Measurements from ENCODE around the gene STK32B. TPM values are rescaled to one million over a fixed set of nuclear protein-coding genes. Genes with fewer than 3 reads are reported as not detected.
A peak's percentile ranks its signal among the peaks of the same experiment; 100 is the strongest.

STK32B gene
- total and polyA plus RNA-seq, 4 donors = 0.02 to 0.28 (median 0.08) TPM; not detected in 1

GRCh38 chr4:5019274-5019673 is 32.0 kb upstream of the STK32B start, which contains the start of gene CYTL1:
TSS of gene CYTL1 (minus strand) at chr4:5019458. CDS start at chr4:5019445, 13 bp downstream.
- H3K4me3 ChIP-seq (ENCODE audit: low read depth in 1 of 3, low read length in 3 of 3) = no peak within 1 kb of the TSS
- H3K9ac ChIP-seq (ENCODE audit: low read depth in 1 of 2, low read length in 2 of 2) = no peak within 1 kb of the TSS
- no peaks in the 10 kb centered on the region for H3K36me3 ChIP-seq (ENCODE audit: control insufficient read depth in 4 of 4, insufficient read depth in 3 of 4, low read depth in 1 of 4, low read length in 3 of 4)
- 7% methylated on average over 28 of the region's 28 CpGs for WGBS
- peak; percentile 32 for DNase-seq (ENCODE audit: low spot score)
- no peaks in the 10 kb centered on the region for H3K9me3 ChIP-seq (ENCODE audit: control insufficient read depth in 4 of 4, low read length in 3 of 4)
- TF ChIP-seq YY1 (IDR thresholded peaks at IDR 0.05) = no peak
- TF ChIP-seq FOXA1 (IDR thresholded peaks at IDR 0.05) = no peak
- no peak for TF ChIP-seq SP1 (IDR thresholded peaks at IDR 0.05)
- no peak for TF ChIP-seq GABPA (IDR thresholded peaks at IDR 0.05 in 1 of 2, conservative IDR thresholded peaks at IDR 0.05 in 1 of 2)
- TF ChIP-seq FOXA2 (IDR thresholded peaks at IDR 0.05) = no peak
- TF ChIP-seq, protein P1, sequence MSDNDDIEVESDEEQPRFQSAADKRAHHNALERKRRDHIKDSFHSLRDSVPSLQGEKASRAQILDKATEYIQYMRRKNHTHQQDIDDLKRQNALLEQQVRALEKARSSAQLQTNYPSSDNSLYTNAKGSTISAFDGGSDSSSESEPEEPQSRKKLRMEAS (IDR thresholded peaks at IDR 0.05) = no peak
- H3K4me1 ChIP-seq (ENCODE audit: control insufficient read depth in 4 of 4, insufficient read depth in 4 of 4, low read length in 3 of 4) = no peaks in the 10 kb centered on the region
- no peak within 1 kb of the TSS for H3K27ac ChIP-seq (ENCODE audit: low read depth in 1 of 2, low read length in 2 of 2)
- H3K27me3 ChIP-seq (ENCODE audit: control insufficient read depth in 4 of 4, insufficient read depth in 4 of 4, low read length in 3 of 4) = peaks cover 0 to 12% (median 1%) of the 10 kb centered on the region in 4 donors

GRCh38 chr4:5019796-5020195 is 31.5 kb upstream of the STK32B start:
- Histone ChIP-seq H3K27ac (ENCODE audit: low read depth in 1 of 2, low read length in 2 of 2) (no peak overlapping the region), H3K9ac (ENCODE audit: low read depth in 1 of 2, low read length in 2 of 2) (no peak overlapping the region), H3K4me3 (ENCODE audit: low read depth in 1 of 3, low read length in 3 of 3) (no peak overlapping the region), H3K4me1 (ENCODE audit: control insufficient read depth in 4 of 4, insufficient read depth in 4 of 4, low read length in 3 of 4) (no peaks in the 10 kb centered on the region), H3K36me3 (ENCODE audit: control insufficient read depth in 4 of 4, insufficient read depth in 3 of 4, low read depth in 1 of 4, low read length in 3 of 4) (no peaks in the 10 kb centered on the region), H3K27me3 (ENCODE audit: control insufficient read depth in 4 of 4, insufficient read depth in 4 of 4, low read length in 3 of 4) (peaks cover 0 to 12% (median 1%) of the 10 kb centered on the region in 4 donors), H3K9me3 (ENCODE audit: control insufficient read depth in 4 of 4, low read length in 3 of 4) (no peaks in the 10 kb centered on the region)
- TF ChIP-seq GABPA (IDR thresholded peaks at IDR 0.05 in 1 of 2, conservative IDR thresholded peaks at IDR 0.05 in 1 of 2) (no peak), RXRA (IDR thresholded peaks at IDR 0.05) (no peak), FOXA2 (IDR thresholded peaks at IDR 0.05) (no peak), REST (IDR thresholded peaks at IDR 0.05) (no peak), TAF1 (conservative IDR thresholded peaks at IDR 0.05) (no peak), JUND (IDR thresholded peaks at IDR 0.05) (no peak), NR2F2 (IDR thresholded peaks at IDR 0.05) (no peak), SP1 (IDR thresholded peaks at IDR 0.05) (no peak), RAD21 (IDR thresholded peaks at IDR 0.05) (no peak)
- TF ChIP-seq, protein P2, sequence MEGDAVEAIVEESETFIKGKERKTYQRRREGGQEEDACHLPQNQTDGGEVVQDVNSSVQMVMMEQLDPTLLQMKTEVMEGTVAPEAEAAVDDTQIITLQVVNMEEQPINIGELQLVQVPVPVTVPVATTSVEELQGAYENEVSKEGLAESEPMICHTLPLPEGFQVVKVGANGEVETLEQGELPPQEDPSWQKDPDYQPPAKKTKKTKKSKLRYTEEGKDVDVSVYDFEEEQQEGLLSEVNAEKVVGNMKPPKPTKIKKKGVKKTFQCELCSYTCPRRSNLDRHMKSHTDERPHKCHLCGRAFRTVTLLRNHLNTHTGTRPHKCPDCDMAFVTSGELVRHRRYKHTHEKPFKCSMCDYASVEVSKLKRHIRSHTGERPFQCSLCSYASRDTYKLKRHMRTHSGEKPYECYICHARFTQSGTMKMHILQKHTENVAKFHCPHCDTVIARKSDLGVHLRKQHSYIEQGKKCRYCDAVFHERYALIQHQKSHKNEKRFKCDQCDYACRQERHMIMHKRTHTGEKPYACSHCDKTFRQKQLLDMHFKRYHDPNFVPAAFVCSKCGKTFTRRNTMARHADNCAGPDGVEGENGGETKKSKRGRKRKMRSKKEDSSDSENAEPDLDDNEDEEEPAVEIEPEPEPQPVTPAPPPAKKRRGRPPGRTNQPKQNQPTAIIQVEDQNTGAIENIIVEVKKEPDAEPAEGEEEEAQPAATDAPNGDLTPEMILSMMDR (IDR thresholded peaks at IDR 0.05; ENCODE audit: low read depth, low read length, missing input control) = no peak
- TF ChIP-seq, protein P3, sequence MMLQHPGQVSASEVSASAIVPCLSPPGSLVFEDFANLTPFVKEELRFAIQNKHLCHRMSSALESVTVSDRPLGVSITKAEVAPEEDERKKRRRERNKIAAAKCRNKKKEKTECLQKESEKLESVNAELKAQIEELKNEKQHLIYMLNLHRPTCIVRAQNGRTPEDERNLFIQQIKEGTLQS (IDR thresholded peaks at IDR 0.05) = no peak
- TF ChIP-seq, protein P1 (IDR thresholded peaks at IDR 0.05) = no peak
- 78% methylated on average over 12 of the region's 12 CpGs for WGBS
- DNase-seq (ENCODE audit: low spot score) = peak; percentile 26

Measured in liver (tissue), 9 donors.